Upper lobe of left lung (tissue), 6 donors: ENCODE results near the gene ARNT2. TPM values are rescaled to one million over a fixed set of nuclear protein-coding genes. Genes with fewer than 3 reads are reported as not detected.

Experiments
- ATAC-seq, 2 donors: fragments of 200-7000 bp; cut with Tn5 transposase; one replicate each; pipeline ENCODE4 v1.9.1; 2022; ENCODE audit warnings: mild to moderate bottlenecking in 2 of 2, moderate library complexity in 2 of 2; ENCODE audit not compliant: low FRiP score in 2 of 2
- DNase-seq, 2 donors: peaks; one replicate each; pipeline ENCODE4 v3.0.0-alpha.2; 2019 to 2020
- H3K27ac ChIP-seq, 4 donors: fragments of 200-600 bp; sonication (generic); one replicate each; pipeline ENCODE4 v1.5.1; 2016 to 2019
- H3K27me3 ChIP-seq, 4 donors: fragments of 200-600 bp; sonication (generic); one replicate each; pipeline ENCODE4 v1.5.1; 2017 to 2019
- H3K36me3 ChIP-seq, 4 donors: fragments of 200-600 bp; sonication (generic); one replicate each; pipeline ENCODE4 v1.5.1; 2016 to 2019
- H3K4me1 ChIP-seq, 4 donors: fragments of 200-600 bp; sonication (generic); one replicate each; pipeline ENCODE4 v1.5.1; 2018 to 2019
- H3K4me3 ChIP-seq, 4 donors: fragments of 200-600 bp; sonication (generic); one replicate each; pipeline ENCODE4 v1.5.1; 2017 to 2019; ENCODE audit warnings: mild to moderate bottlenecking in 2 of 4, moderate library complexity in 1 of 4
- H3K9me3 ChIP-seq, 4 donors: fragments of 200-600 bp; sonication (generic); one replicate each; pipeline ENCODE4 v1.5.1; 2018 to 2019
- CTCF ChIP-seq, 6 experiments: fragments of 450-650 bp in 4 of 6; fragments of 200-600 bp in 2 of 6; sonication (generic) in 2 of 6; IDR thresholded peaks; one replicate each; pipeline ENCODE4 v1.5.1; 2016 to 2019; ENCODE audit warnings: antibody characterized with exemption in 6 of 6
- EP300 ChIP-seq, 4 donors: sonication (generic); formaldehyde crosslinking; IDR thresholded peaks; one replicate each; pipeline ENCODE4 v1.5.1; 2017; ENCODE audit warnings: antibody characterized with exemption in 4 of 4, control low read depth in 2 of 4
- POLR2A ChIP-seq, 4 donors: fragments of 450-650 bp; IDR thresholded peaks; one replicate each; pipeline ENCODE4 v1.5.1; 2016 to 2017; ENCODE audit warnings: antibody characterized with exemption in 4 of 4, mild to moderate bottlenecking in 2 of 4
- POLR2AphosphoS5 ChIP-seq, 2 donors: sonication (generic); formaldehyde crosslinking; IDR thresholded peaks; one replicate each; pipeline ENCODE4 v1.5.1; 2017; ENCODE audit warnings: antibody characterized with exemption in 2 of 2
- WGBS, 2 donors: methylation state at CpG; one replicate each; pipeline ENCODE4 v1.1.5; 2017 to 2018; 5-methylcytosine and 5-hydroxymethylcytosine counted together
- total RNA-seq, 6 donors: library from RNA; depleted of rRNA in 4 of 6; stranded (reverse); fragments of >200 nt in 4 of 6; gene quantifications; one replicate each; pipeline versions ENCODE4 v1.1.0 to v1.2.1, GENCODE V29; 2016 to 2021
- donor health status: DM: no; HTN: no; CAD: no; lungs with moderate emphysema.
- donor health status: DM: no; HTN: yes; CAD: no; lungs with severe emphysema.

Gene ARNT2
- total RNA-seq, 6 donors from 2014 or later = 4.7 to 26.9 (median 8.4) TPM

- WGBS, 2 donors = 7 to 10% methylated on average over 22 to 29 of the region's 33 CpGs
- Histone ChIP-seq H3K27me3 (peaks cover 0 to 20% (median 6%) of the 10 kb centered on the region in 4 donors), H3K4me1 (peaks cover 7 to 19% (median 9%) of the 10 kb centered on the region in 4 donors), H3K27ac (no peak overlapping the region), H3K9me3 (no peaks in the 10 kb centered on the region), H3K4me3 (peak overlapping the region in 3 of 4 donors; percentile 59 to 62 (median 59)), H3K36me3 (no peaks in the 10 kb centered on the region)
- no peak for DNase-seq
- no peak for TF ChIP-seq CTCF (IDR thresholded peaks at IDR 0.05)
- TF ChIP-seq POLR2AphosphoS5 (IDR thresholded peaks at IDR 0.05) = no peak
- TF ChIP-seq EP300 (IDR thresholded peaks at IDR 0.05) = no peak
- no peak for TF ChIP-seq POLR2A (IDR thresholded peaks at IDR 0.05)
- peak in 1 of 2 donors; percentile 29 for ATAC-seq
Observed at GRCh38 chr15:80404761-80405553, 775 bp downstream of the ARNT2 start.

- no peaks in the 10 kb centered on the region for H3K9me3 ChIP-seq
- H3K27me3 ChIP-seq = peaks cover 0 to 20% (median 6%) of the 10 kb centered on the region in 4 donors
- H3K4me3 ChIP-seq = no peak overlapping the region
- TF ChIP-seq POLR2A (IDR thresholded peaks at IDR 0.05) (no peak), CTCF (IDR thresholded peaks at IDR 0.05) (no peak), EP300 (IDR thresholded peaks at IDR 0.05) (no peak), POLR2AphosphoS5 (IDR thresholded peaks at IDR 0.05) (no peak)
- 74 to 81% methylated on average over 4 of the region's 4 CpGs for WGBS, 2 donors
- DNase-seq (no peak), ATAC-seq (no peak)
- H3K36me3 ChIP-seq = no peaks in the 10 kb centered on the region
- H3K4me1 ChIP-seq = peaks cover 7 to 19% (median 9%) of the 10 kb centered on the region in 4 donors
- H3K27ac ChIP-seq = no peak overlapping the region
Observed at GRCh38 chr15:80405554-80405850, 1.3 kb downstream of the ARNT2 start.

- Histone ChIP-seq H3K27ac (no peak overlapping the region), H3K9me3 (no peaks in the 10 kb centered on the region), H3K4me1 (peaks cover 7 to 19% (median 9%) of the 10 kb centered on the region in 4 donors), H3K36me3 (no peaks in the 10 kb centered on the region), H3K4me3 (no peak overlapping the region), H3K27me3 (peaks cover 0 to 20% (median 6%) of the 10 kb centered on the region in 4 donors)
- TF ChIP-seq CTCF (IDR thresholded peaks at IDR 0.05) (no peak), POLR2AphosphoS5 (IDR thresholded peaks at IDR 0.05) (no peak), EP300 (IDR thresholded peaks at IDR 0.05) (no peak), POLR2A (IDR thresholded peaks at IDR 0.05) (no peak)
- WGBS, 2 donors = 80 to 91% methylated on average over 2 of the region's 2 CpGs
- ATAC-seq (no peak), DNase-seq (no peak)
Observed at GRCh38 chr15:80405970-80406369, 1.8 kb downstream of the ARNT2 start.

- TF ChIP-seq POLR2AphosphoS5 (IDR thresholded peaks at IDR 0.05) (no peak), POLR2A (IDR thresholded peaks at IDR 0.05) (no peak), EP300 (IDR thresholded peaks at IDR 0.05) (no peak), CTCF (IDR thresholded peaks at IDR 0.05) (no peak)
- Histone ChIP-seq H3K4me3 (no peak overlapping the region), H3K4me1 (no peaks in the 10 kb centered on the region), H3K27ac (no peak overlapping the region), H3K36me3 (no peaks in the 10 kb centered on the region), H3K9me3 (no peaks in the 10 kb centered on the region), H3K27me3 (no peaks in the 10 kb centered on the region)
- DNase-seq (no peak), ATAC-seq (no peak)
- whole genome bisulfite sequencing, 2 donors = 40 to 64% methylated on average over 1 of the region's 1 CpG
Observed at GRCh38 chr15:80411788-80412288, 7.7 kb downstream of the ARNT2 start.
